Stomach smooth muscle (tissue), 2 donors: ENCODE results near the gene INPP5B.
"Not testable (repeated sequence)": the region's sequence is repeated elsewhere in the genome, so short reads cannot be mapped to it uniquely, and the experiment has no call there.

Experiments used
- H3K27ac ChIP-seq: one replicate; pipeline ENCODE4 v1.7.0; 2013; ENCODE audit warnings: mild to moderate bottlenecking, low read length, inconsistent platforms
- H3K27me3 ChIP-seq, 2 donors: one replicate each; pipeline ENCODE4 v1.7.0; 2013; ENCODE audit warnings: low read length in 2 of 2; ENCODE audit not compliant: insufficient read depth in 2 of 2, control insufficient read depth in 1 of 2
- H3K36me3 ChIP-seq, 2 donors: one replicate each; pipeline ENCODE4 v1.7.0; 2013; ENCODE audit warnings: low read length in 2 of 2; ENCODE audit not compliant: control insufficient read depth in 2 of 2, insufficient read depth in 2 of 2
- H3K4me1 ChIP-seq: one replicate; pipeline ENCODE4 v1.7.0; 2013; ENCODE audit warnings: low read length; ENCODE audit not compliant: control insufficient read depth, insufficient read depth
- H3K4me3 ChIP-seq, 2 donors: one replicate each; pipeline ENCODE4 v1.7.0; 2013; ENCODE audit warnings: low read length in 2 of 2
- H3K9ac ChIP-seq, 2 donors: one replicate each; pipeline ENCODE4 v1.7.0; 2013; ENCODE audit warnings: low read length in 2 of 2, mild to moderate bottlenecking in 1 of 2
- H3K9me3 ChIP-seq, 2 donors: one replicate each; pipeline ENCODE4 v1.7.0; 2013; ENCODE audit warnings: low read length in 2 of 2; ENCODE audit not compliant: control insufficient read depth in 2 of 2
- donor health status: healthy.
- donor health status: Pancreatic carcinoma.

The INPP5B gene

GRCh38 chr1:37965301-37965700 lies 18.4 kb upstream of the INPP5B start:
- no peaks in the 10 kb centered on the region for H3K9me3 ChIP-seq
- no peak overlapping the region for H3K9ac ChIP-seq
- no peaks in the 10 kb centered on the region for H3K4me1 ChIP-seq
- peaks cover 34 to 36% of the 10 kb centered on the region in 2 donors for H3K36me3 ChIP-seq
- H3K27ac ChIP-seq: no peak overlapping the region
- H3K27me3 ChIP-seq: no peaks in the 10 kb centered on the region
- no peak overlapping the region for H3K4me3 ChIP-seq

GRCh38 chr1:37964106-37964505 lies 17.3 kb upstream of the INPP5B start:
- not testable (repeated sequence) for H3K27ac ChIP-seq, H3K9ac ChIP-seq, H3K9me3 ChIP-seq, H3K4me1 ChIP-seq, H3K27me3 ChIP-seq, H3K4me3 ChIP-seq
- H3K36me3 ChIP-seq: peaks cover 31 to 35% of the 10 kb centered on the region in 2 donors

- no peak overlapping the region for H3K9ac ChIP-seq
- H3K27me3 ChIP-seq: no peaks in the 10 kb centered on the region
- no peaks in the 10 kb centered on the region for H3K4me1 ChIP-seq
- H3K27ac ChIP-seq: no peak overlapping the region
- no peaks in the 10 kb centered on the region for H3K9me3 ChIP-seq
- H3K36me3 ChIP-seq: peaks cover 30% of the 10 kb centered on the region in 2 donors
- H3K4me3 ChIP-seq: no peak overlapping the region
These were observed 11.8 kb upstream of the INPP5B start for GRCh38 chr1:37958690-37959089.

GRCh38 chr1:37955685-37956084 lies 8.8 kb upstream of the INPP5B start:
- H3K27me3 ChIP-seq: no peaks in the 10 kb centered on the region
- H3K27ac ChIP-seq: no peak overlapping the region
- H3K9ac ChIP-seq: no peak overlapping the region
- H3K36me3 ChIP-seq: peaks cover 24% of the 10 kb centered on the region in 2 donors
- H3K9me3 ChIP-seq: no peaks in the 10 kb centered on the region
- H3K4me1 ChIP-seq: no peaks in the 10 kb centered on the region
- no peak overlapping the region for H3K4me3 ChIP-seq

GRCh38 chr1:37954316-37954971 lies 7.6 kb upstream of the INPP5B start:
- Histone ChIP-seq H3K4me3 (no peak overlapping the region), H3K9me3 (no peaks in the 10 kb centered on the region), H3K27me3 (no peaks in the 10 kb centered on the region), H3K9ac (no peak overlapping the region), H3K4me1 (no peaks in the 10 kb centered on the region), H3K36me3 (peaks cover 19 to 20% of the 10 kb centered on the region in 2 donors), H3K27ac (no peak overlapping the region)

GRCh38 chr1:37952738-37953137 lies 5.9 kb upstream of the INPP5B start:
- no peak overlapping the region for H3K9ac ChIP-seq

DNA sequence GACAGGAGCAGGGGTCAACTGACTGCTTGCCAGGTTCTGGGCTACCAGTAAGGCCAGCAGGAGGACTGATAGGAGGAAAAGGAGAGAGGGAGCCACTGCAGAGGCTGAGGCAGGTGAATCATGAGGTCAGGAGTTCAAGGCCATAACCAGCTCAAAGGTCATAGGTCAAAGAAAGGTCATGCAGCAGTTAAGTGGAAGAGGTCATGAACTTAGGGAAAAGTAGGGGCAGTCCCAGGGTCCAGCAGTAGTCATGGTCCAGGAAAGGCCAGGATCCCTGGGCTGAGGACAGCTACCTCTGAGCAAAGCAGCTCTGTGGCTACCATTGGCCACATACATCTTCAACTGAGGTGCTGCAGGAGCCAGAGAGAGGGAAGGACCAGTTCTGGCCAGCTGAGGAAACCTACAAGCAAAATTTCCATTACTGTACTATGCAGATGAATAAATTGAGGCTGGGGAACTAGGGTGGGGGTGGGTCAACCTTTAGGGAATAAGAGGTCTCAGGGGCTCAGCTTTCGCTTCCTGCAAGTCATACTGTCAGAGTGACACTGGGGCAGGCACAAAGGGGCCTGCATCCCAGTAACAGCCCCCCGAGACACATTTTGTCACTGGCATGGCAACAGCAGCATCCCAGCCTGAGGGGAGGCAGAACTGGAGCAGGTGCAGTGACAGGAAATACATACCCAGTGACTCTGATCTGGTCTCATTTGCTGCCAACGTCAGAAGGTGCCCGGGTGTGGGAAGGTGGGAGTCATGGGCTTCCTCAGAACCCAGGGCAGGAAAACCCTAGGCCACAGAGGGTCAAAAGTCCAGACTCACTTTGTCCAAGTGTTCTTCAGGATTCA lies 5.2 kb upstream of the INPP5B start:
- Histone ChIP-seq H3K27me3 (no peaks in the 10 kb centered on the region), H3K36me3 (peaks cover 0 to 2% of the 10 kb centered on the region in 2 donors), H3K9me3 (no peaks in the 10 kb centered on the region), H3K4me3 (no peak overlapping the region), H3K9ac (no peak overlapping the region), H3K4me1 (no peaks in the 10 kb centered on the region), H3K27ac (no peak overlapping the region)

More at GRCh38 chr1:37952738-37953137, 5.9 kb upstream of the INPP5B start:
- no peaks in the 10 kb centered on the region for H3K4me1 ChIP-seq
- H3K27ac ChIP-seq: no peak overlapping the region
- no peaks in the 10 kb centered on the region for H3K27me3 ChIP-seq
- peaks cover 6 to 7% of the 10 kb centered on the region in 2 donors for H3K36me3 ChIP-seq
- no peaks in the 10 kb centered on the region for H3K9me3 ChIP-seq
- H3K4me3 ChIP-seq: no peak overlapping the region

- Histone ChIP-seq H3K27ac (no peak overlapping the region), H3K36me3 (no peaks in the 10 kb centered on the region), H3K27me3 (no peaks in the 10 kb centered on the region), H3K4me3 (no peak overlapping the region), H3K9me3 (no peaks in the 10 kb centered on the region), H3K9ac (no peak overlapping the region), H3K4me1 (peaks cover 4% of the 10 kb centered on the region)
These were observed 4.4 kb upstream of the INPP5B start for GRCh38 chr1:37951041-37951782.

DNA sequence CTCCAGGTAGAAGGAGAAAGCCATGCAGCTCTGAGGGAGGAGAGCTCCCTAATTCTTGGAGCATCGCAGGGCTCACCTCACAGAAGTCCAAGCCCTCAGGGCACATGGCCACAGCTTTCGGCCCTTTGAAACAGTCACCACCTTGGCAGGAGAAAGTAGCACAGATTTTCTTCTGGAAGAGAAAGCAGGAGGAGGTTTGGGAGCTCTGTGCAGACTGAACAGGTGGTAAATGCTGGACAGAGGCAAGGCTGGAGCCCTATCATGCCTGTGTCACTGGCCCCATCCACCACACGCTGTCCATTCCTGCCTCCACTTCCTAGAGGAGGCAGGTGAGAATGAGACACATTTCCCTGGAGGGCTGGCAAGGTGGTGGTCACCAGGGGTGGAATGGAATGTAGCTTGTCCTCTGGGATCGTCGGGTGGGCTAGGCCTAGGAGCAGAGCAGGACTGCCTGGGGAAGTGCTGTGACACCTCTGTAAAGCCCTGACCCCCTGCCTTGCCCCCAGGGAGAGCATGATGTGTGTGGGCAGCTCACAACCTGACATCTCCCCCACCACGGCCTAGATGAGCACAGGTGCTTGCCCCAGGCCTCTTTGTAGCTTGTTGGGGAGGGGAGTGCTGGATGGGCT lies 2.8 kb upstream of the INPP5B start:
- H3K27me3 ChIP-seq: no peaks in the 10 kb centered on the region
- no peak overlapping the region for H3K4me3 ChIP-seq
- H3K4me1 ChIP-seq: peaks cover 14% of the 10 kb centered on the region
- peaks cover 0 to 2% of the 10 kb centered on the region in 2 donors for H3K36me3 ChIP-seq
- H3K9ac ChIP-seq: no peak overlapping the region
- no peak overlapping the region for H3K27ac ChIP-seq
- no peaks in the 10 kb centered on the region for H3K9me3 ChIP-seq

DNA sequence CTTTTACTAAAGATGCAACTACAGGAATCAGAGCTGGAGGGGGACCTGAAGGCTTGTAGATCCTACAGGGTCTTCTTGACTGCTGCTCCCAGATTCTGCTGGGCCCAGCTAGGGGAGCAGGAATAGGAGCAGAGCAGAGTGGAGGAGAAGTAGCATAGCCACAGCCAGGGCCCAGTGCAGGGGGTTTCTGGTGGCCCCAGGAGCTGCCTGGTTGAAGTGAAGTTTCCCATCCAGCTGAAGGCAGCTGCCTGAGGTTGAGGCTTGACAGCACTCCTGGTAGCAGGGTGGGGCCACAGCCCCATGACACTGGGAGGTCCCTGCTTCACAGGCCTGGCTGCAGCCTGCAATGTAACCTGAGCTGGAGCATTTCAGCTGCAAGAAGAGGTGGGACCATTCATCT lies 2.0 kb upstream of the INPP5B start:
- H3K27ac ChIP-seq: no peak overlapping the region
- peaks cover 2 to 4% of the 10 kb centered on the region in 2 donors for H3K36me3 ChIP-seq
- H3K4me3 ChIP-seq: no peak overlapping the region
- H3K9me3 ChIP-seq: no peaks in the 10 kb centered on the region
- no peak overlapping the region for H3K9ac ChIP-seq
- peaks cover 14% of the 10 kb centered on the region for H3K4me1 ChIP-seq
- no peaks in the 10 kb centered on the region for H3K27me3 ChIP-seq
